SH-SY5Y (cell line): Measurements from ENCODE around the gene CDH4.

ENCODE experiments used
- GATA2 ChIP-seq: IDR thresholded peaks from 2 replicates; pipeline ENCODE4 v1.6.1; 2011; ENCODE audit warnings: mild to moderate bottlenecking, low read depth, low read length
- GATA3 ChIP-seq: IDR thresholded peaks from 2 replicates; pipeline ENCODE4 v1.6.1; 2011; ENCODE audit warnings: low read depth, mild to moderate bottlenecking, low read length, moderate library complexity

DNA sequence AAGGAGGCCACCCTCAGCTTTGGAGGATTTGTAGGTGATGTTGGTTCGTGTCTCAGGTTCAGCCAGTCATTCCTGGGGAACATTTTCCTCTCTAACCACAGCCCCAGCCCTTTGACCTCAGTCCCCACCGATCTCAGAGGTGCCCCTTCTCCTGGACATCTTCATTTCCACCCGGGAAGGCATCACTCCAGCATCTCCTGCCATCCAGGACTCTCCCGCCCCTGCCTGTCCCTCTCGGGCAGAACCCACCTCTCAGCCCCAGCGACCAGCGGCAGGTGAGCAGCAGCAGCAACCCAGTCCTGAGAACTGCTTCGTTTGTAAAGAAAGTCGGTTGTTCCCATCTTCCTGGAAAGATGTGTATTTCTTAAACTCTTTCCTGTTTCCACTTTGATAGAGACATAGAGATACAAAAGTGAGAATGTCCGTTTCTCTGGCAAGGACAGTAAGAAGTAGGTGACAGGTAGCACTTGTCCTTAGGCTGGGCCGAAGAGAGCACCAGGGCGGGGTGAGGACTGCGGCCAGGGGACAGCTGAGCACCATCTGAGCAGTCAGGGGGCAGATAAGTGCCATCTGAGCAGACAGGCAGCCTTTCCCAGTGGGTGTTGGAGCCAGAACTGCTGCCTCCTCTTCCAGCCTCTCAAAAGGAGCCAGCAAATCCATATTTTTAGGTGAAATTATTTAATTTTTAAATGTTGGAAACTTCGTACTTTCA is 142.2 kb downstream of the CDH4 start:
- TF ChIP-seq GATA3 (no peak), GATA2 (no peak)
